UCSD-AML1 (cell line): Measurements from ENCODE around the gene URB1.
"Not testable (repeated sequence)": the region's sequence is repeated elsewhere in the genome, so short reads cannot be mapped to it uniquely, and the experiment has no call there.

ENCODE experiments used
- DNase-seq: peaks from one replicate; lab custom pipeline; 2025; ENCODE audit not compliant: unreplicated experiment; lab: John Stamatoyannopoulos, UW

URB1 gene

DNA sequence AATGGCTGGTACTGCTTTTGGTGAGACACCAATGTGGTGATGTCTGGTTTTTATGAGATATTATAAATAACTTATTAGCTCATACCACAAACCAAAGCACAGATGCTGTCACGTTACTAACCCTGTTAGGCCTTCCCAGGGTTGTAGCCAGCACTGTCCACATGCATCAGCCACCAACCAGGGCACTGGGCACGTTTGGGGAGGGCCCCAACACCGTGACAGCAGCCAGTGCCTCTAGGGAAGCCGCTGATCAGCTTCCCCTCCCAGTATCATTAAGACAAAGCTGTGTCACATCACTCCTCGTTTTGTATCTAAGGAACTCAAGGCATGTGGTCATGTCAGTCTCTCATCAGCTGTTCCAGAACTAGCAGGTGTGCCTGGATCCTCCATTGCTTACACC lies 13.9 kb downstream of the URB1 start:
- no peak for DNase-seq

GRCh38 chr21:32377991-32378390 lies 14.8 kb downstream of the URB1 start:
- no peak for DNase-seq

GRCh38 chr21:32377506-32377905 lies 15.3 kb downstream of the URB1 start:
- no peak for DNase-seq

- DNase-seq, result no peak
Observed at GRCh38 chr21:32372755-32373154, 20.1 kb downstream of the URB1 start.

GRCh38 chr21:32371913-32372314 lies 20.9 kb downstream of the URB1 start:
- DNase-seq, result no peak

DNA sequence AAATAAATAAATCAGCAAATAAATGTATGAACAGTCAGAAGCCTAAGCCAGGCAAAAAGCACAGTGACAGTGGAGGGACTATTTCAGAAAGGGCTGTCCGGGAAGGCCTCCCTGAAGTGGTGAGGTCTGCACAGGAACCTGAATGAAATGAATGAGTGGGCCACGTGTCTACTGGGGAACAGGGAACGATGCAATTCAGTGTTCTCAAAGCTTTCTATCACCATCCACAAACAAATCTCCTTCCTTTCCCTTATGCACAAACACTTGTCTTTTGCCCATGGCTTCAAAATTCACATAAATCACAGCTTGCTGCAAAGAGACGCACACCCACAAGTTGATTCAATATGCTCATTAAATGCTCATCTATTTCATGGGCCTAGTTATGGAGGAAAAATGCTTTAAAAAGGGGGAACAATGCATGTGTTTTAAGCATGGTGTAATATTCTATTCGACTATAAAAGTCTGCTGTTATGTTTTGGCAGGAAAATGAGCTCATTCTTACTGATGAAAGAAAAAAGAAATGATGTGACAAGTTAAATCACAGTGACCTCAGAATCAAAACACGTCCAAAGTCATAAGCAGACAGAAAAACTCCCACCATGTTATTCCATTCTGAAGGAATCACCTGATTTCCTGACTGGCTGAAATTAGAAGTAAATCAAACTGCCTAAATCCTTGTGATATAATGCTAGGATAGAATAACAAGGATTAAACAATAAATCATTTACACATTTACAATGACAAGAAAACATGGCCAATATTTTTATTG lies 21.6 kb downstream of the URB1 start:
- DNase-seq, result no peak

- DNase-seq, result not testable (repeated sequence)
Observed at GRCh38 chr21:32368961-32369360, 23.9 kb downstream of the URB1 start.

GRCh38 chr21:32368386-32368785 lies 24.4 kb downstream of the URB1 start:
- no peak for DNase-seq

DNA sequence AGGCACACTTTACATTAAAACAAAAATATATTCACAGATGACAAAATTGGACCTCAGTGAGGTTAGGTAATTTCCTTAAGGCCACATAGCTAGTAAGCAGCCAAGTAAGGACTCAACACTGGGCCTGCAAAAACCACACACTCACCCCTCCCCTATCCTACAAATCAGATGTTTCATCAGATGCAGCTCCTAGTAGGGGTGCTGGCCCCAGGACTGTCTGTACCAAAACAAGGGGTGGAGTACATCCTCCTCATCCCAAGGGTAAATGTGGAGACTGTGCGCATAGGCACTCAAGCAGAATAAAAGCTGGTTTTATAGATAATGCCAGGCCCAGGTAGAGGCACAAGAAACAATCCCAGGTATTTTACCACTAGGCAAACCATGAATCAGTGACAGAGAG lies 25.7 kb downstream of the URB1 start:
- no peak for DNase-seq

GRCh38 chr21:32366191-32366590 lies 26.6 kb downstream of the URB1 start:
- DNase-seq, result no peak

DNA sequence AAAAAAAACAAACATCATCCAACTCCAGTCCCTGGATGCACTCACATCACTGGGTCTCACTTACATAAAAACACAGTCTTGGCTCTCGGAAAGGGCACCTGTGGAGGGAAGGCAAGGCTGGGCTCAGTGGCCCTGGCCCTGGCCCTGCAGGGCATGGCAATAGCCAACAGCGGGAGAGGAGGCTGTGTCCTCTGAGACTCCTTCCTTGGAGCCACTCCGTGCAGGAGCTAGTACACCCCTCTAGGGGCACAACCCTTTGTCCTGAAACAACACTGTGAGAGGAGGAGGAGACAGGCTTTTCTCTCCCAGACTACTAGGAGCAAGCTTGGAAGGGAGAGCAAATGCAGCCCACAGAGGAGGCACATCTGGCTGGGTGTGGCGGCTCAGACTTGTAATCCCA lies 28.0 kb downstream of the URB1 start:
- DNase-seq, result no peak

GRCh38 chr21:32364387-32364786 lies 28.4 kb downstream of the URB1 start:
- DNase-seq, result no peak

DNA sequence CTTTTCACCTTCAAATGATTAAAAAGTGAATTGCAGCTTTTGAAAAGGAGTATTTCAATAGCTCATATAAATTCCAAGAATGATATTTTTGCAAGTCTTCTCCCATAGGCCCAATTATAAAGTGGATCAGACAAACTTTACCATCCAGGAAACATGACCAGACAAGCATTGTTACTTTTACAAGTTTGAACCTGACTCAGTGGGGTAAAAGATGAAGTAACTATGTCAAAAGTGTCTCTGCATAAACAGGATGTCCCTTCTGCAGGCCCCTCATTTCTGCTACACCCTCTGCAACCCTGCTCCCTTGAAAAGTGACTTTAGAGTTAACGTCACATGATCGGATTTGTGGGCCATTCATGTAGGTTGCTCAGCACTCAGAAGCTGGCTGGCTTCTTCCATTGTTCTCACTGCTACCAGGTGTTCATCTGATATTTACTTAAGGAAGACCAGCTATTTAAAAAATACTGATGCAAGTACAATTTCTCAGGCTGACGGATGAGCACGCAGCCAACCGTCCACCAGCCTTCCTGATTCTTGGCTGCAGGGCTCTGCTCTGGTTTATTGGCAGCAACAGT lies 32.3 kb downstream of the URB1 start:
- DNase-seq, result no peak

- no peak for DNase-seq
Observed at GRCh38 chr21:32359719-32360260, 33.0 kb downstream of the URB1 start.

- no peak for DNase-seq
Observed at GRCh38 chr21:32356874-32357395, 35.9 kb downstream of the URB1 start.

DNA sequence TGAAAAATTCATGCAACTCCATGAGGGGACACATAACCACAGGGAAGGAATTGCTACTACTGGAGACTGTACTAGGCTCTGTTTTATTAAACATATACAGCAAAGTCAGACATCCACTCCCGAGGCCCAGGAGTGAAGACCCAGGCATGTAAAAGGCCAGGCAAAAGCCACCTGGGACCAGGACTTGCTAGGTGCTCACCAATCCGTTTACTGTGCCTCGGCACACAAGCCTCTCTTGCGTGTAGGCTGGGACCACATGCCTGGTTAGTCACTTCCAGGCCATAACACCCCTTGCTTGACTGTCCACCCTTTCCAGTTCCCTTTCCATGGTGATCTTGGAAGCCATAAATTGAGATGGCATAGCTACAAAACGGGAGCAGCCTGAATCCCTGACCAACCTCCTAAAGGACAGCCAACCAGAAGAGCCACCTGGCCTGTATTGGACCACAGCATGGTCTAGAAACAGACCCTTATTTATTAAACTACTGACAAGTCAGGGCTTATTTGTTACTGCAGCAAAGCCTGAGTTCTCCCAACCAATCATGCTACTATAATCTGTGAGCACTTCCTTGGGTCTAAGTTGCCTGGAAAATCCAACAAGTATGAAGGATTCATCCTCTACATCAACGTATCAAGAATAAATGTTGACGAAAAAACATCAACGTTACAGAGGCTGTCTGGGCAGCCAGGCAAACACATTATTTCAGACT lies 39.7 kb downstream of the URB1 start:
- DNase-seq, result no peak

GRCh38 chr21:32352526-32352925 lies 40.3 kb downstream of the URB1 start:
- no peak for DNase-seq

- DNase-seq, result no peak
Observed at GRCh38 chr21:32351428-32351827, 41.4 kb downstream of the URB1 start.

GRCh38 chr21:32350981-32351380 lies 41.8 kb downstream of the URB1 start:
- DNase-seq, result no peak

DNA sequence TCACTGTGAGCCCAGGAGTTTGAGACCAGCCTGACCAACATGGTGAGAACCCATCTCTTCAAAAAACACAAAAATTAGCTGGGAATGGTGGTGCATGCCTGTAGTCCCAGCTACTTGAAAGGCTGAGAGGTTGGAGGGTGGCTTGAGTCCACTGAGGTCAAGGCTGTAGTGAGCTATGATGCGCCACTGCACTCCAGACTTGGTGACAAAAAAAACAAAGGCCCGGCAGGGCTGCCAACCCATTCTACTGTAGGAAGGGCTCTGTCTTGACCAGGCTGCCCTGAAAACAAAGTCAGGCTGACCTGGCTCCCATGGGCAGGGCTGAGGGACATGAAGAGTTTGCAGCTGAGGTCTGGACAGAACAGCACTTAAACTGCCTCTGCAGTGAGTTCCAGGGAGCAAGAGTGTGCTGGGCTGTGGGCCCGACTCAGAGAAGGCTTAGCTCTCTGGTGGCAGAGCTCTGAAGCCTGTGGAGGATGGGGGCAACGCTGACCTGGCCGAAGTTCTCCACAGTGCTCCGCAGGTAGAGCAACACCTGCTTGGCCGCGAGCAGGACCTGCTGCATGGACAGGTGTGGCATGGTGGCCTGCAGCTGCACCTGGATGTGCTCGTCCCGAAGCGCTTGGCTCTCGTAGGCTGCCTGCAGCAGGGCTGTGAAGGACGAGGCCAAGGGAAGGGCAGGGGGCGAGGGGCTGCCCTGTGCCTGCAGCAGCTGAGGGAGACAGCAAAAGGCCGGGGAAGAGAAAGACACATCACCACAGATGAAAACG lies 42.4 kb downstream of the URB1 start:
- no peak for DNase-seq

DNA sequence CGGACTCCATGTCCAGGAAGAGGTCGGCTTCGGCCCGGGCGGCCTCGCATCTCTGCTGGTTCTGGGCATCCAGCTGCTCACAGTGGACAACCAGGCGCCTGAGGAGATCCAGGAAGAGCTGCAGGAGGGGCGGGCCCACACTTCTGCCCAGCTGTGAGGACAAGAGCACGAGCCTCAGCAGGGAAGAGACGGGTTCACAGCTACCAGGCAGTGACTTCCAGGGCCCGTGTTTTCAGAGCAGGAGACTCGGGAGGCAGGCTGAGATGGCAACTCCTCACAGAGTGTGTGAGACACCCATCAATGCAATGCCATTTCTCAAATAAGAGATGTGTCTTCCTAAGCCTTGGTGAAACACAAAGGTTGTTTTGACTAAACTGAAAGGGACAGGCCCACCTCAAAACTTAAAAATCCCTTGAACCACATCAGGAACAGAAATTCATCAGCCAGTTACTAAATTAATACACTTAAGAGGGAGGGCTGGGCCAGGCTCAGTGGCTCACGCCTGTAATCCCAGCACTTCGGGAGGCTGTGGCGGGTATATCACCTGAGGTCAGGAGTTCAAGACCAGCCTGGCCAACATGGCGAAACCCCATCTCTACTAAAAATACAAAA lies 43.4 kb downstream of the URB1 start:
- DNase-seq, result no peak
